Measurements from ENCODE around the gene SIAH2.
"Not testable (repeated sequence)": the region's sequence is repeated elsewhere in the genome, so short reads cannot be mapped to it uniquely, and the experiment has no call there.

The SIAH2 gene

GRCh38 chr3:150763122-150763840, at the start of gene SIAH2:
SIAH2 (minus strand) TSS chr3:150763169; CDS start chr3:150762849, 320 bp downstream.
- DNase-seq, result peak; percentile 97

DNA sequence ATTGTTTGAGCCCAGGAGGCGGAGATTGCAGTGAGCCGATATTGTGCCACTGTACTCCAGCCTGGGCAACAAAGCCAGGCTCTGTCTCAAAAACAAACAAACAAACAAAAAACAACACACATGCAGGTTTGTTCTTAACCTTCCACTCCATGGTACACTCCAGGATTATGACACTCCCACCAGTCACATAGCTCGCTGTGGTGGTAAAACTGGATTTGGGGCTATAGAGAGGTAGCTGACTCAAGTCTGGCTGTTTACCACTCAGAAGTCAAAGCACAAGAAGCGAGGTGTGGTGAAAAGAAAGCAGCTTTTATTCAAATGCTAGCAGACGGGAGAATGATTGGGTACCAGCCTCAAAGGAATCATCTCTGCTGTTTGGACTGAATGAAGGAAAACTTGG, 49.0 kb upstream of the SIAH2 start:
- DNase-seq, result no peak

GRCh38 chr3:150810641-150811040, 47.7 kb upstream of the SIAH2 start:
- DNase-seq, result no peak

DNA sequence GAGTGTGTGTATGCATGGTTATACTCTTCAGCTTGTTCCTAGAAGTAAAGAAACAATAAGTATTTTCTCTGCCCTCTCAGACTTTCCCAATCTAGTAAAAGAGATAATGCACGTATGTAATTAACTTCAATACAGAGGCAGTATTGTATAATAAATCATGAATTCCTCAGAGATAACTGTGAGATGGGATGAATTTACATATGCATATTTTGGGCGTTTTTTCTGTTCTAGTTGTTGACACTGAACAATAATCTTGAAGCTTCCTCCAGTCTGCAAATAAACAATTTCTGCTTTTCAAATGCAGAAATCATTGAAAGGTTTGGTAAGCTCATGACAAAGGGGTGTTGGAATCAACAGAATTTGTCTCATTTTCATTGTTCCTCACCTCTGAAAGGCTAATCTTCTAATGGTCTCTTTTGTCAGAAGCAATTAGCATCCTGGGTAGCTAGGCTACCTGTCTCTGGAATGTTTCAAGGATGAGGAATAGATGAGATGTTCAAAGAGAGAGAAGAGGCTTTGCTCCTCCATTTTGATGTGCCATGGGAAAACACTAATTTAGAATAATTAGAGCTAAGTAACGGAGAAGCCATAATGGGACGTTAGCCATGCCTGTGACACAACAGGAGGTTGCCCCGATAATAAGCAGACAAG, 43.3 kb upstream of the SIAH2 start:
- no peak for DNase-seq

GRCh38 chr3:150805354-150805753, 42.4 kb upstream of the SIAH2 start:
- no peak for DNase-seq

- no peak for DNase-seq
These were observed 40.5 kb upstream of the SIAH2 start for GRCh38 chr3:150803440-150803985.

DNA sequence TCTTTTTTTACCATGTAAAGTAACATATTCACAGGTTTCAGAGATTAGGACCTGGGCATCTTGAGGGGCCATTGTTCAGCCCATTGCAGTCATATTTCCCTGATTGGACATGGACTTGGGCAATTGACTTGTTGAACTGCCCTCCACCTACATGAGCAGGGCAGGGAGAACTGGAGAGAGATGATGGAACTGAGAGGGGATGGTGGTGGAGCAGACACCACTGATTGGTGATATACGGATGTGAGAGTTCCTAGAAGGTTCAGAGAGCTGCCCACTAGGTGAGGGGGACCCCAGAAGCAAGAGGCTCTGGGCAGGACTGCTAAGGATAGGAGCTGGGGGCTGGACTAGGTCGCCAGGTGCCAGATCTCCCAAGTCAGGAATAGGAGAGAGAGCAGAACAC, 37.8 kb upstream of the SIAH2 start:
- DNase-seq, result no peak

DNA sequence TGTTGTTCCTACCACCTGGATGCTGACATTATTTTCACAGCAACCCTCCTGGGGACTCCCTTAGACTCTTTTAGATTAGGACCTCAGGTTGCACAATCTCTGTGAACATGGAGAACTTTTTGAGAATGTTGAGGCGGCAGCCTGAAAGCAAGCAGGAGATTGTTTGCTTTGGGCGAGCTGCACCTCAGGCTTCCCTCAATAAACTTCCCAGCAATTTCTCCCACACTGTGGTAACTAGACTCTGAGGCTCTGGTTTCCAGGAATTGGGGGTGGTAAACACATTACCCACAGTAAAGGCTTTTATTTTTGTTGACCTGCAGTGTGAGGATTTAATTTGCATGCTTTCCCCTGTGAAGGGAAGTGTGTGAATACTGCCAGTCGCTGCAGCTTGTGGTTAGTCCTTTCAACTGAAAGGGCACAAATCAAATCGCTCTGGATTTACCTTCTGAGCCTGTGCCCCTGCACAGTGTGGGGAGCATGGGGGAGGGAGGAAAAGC, 35.2 kb upstream of the SIAH2 start:
- DNase-seq, result no peak

GRCh38 chr3:150797155-150797554, 34.2 kb upstream of the SIAH2 start:
- DNase-seq, result no peak

- DNase-seq, result not testable (repeated sequence)
These were observed 33.6 kb upstream of the SIAH2 start for GRCh38 chr3:150796527-150796926.

GRCh38 chr3:150793641-150794040, 30.7 kb upstream of the SIAH2 start:
- DNase-seq, result no peak

- DNase-seq, result peak; percentile 13
These were observed 27.7 kb upstream of the SIAH2 start for GRCh38 chr3:150790629-150791028.

DNA sequence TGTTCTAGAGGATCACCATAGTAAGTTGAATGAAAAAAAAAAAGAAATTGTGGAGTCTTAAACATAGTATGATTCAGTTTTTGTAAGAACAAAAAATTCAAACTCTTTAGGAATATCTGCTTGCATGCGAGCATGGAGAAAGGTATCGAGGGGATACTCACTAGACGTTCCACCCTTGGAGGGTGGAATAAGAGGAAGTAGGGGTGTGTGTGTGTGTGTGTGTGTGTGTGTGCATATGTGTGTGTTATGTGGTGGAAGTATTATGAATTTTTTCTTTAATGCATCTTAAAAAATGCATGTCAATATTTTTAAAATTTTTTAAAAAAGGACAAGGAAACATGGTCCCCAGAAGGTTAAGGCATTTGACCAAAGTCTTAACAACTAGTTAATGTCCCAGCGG, 26.5 kb upstream of the SIAH2 start:
- DNase-seq, result no peak

DNA sequence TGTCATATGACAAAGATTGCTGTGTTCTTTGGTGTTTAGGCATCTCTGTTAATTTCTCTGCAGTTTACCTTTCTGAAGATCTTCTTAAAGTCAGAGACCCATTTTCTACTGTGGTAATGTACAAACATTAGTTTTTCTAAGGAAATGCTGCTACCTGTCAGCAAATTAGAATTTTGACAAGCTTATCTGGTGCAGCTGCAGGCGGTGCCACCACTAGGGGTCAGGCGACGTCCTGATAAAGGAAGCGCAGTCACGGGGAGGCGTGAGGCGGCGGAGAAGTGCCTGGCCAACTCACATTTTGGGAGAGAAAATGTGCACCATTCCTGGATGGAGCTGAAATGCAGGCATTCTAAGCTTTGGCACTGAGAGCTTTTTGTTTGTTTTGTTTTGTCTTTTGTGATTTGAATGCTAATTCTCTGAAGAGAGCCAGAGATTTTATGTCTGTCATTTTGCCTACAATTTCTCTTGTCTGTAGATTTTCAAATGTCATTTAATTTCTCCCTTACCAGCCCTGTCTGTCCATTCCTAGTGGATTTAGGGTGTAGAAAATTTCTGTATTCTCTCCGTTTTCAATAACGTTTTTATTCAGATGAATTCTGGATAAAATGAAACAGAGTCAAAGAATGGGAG, 24.9 kb upstream of the SIAH2 start:
- peak; percentile 82 for DNase-seq

DNA sequence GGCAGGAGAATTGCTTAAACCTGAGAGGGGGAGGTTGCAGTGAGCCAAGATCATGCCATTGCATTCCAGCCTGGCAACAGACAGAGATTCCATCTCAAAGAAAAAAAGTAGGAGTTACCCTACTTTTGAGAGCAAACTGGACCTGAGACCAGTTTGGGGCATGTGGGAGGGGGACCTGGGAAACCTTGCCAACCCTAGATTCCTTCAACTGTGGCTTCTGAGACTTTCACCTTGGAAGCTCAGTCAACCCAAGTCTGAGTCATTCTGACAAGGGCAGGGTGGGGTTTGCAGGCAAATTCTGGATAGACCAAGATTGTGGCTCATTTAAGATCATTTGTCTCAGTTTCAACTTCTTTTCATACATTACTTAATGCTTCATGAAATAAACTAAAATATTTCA, 23.8 kb upstream of the SIAH2 start:
- no peak for DNase-seq

DNA sequence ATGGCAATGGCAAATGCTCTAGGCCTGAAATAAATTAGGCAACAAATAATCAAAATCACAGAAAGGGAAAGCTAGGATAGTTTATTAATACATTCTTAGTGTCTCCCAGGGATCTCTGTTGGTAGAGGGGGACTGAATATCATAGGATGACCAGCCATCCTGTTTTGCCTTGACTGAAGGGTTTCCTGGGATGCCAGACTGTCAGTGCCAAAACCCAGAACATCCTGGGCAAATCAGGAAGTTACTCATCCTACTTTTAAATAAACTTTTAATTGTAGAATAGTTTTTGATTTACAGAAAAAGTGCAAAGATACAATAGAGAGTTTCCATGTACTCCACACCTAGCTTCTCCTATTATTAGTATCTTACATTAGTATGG, 21.8 kb upstream of the SIAH2 start:
- DNase-seq, result no peak

DNA sequence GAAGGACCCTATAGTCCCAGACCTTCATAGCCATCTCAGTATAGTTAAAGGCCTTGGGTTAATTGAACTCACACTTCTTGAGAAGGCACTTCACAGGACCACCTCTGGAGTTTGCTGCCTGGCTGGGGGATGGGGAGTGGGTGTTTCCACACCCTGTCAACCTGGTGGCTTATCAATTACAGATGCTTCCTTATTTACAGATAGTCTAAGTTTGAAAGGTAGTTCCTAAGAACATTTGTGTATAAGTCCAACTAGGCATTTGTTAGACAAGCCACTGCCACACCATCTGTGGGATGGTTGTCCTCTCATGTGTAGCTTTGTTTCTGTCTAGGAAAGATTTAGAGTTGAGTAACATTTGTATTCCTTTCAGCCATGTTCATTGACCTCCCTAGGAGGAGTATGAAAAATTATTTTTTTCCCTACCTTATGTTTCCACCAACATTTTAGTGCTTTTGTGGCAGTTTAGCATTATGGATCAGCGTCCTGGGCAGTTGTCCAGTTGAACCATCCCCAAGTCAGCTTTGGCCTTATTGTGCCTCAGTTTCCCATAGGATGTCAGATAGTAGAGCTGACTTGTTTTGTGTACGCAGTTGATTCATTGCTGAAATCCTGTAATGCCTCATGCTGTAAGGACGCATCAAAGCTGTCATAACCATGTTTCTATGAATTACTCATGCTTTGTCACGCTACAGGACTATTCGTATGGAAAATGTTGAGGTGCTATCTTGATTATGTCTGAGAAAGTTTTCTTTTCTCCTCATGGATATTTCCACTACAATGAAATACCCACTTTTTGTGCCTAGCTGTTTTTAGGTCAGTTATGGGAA, 21.2 kb upstream of the SIAH2 start:
- DNase-seq, result no peak

DNA sequence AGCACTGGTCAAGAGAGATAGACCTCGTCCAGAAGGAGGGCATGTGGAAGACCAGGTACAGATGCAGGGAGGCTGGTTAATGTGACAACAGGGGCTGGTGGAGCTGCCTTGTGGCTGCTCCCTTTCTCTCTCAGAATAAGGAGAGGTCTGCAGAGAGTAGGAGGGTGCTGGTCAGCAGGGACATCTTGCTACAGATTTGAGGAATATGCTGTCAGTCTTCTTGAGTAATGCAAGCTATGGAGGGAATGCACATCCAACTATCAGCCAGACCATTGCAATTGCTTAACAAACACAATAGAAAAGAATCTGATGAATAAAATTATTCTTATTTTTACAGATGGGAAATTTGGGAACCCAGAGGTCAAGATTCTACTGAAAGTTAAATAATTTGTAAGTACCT, 20.3 kb upstream of the SIAH2 start:
- no peak for DNase-seq

GRCh38 chr3:150779402-150779858, 16.5 kb upstream of the SIAH2 start:
- DNase-seq, result no peak

- DNase-seq, result no peak
These were observed 15.9 kb upstream of the SIAH2 start for GRCh38 chr3:150778793-150779401.

DNA sequence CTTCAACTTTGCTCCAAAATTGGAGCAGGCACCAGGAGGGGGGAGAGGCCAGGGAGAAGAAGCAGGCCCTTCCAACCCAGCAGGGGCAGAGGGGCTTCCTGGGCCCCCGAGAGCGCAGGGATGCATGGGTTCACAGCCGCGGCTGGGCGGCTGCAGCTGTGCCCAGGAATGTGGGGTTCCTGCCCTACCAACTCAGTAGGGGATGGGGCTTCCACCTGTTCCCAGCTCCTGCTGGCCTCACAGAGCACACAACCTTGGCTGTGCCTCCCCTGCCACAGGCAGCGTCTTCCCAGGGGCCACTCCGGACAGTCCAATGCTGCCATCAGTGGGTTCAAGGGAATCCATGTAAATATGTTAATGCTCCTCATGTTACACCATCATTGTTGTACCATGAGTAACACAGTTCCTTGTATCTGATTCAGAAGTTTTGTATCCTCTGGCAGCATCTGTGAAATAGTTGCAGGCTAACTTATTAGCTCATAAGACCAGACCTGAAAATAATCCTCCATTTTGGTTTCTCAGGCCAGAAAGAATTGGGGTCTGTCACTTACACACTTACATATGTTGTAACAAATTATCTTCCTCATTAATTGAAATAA, 12.1 kb upstream of the SIAH2 start:
- DNase-seq, result no peak

- no peak for DNase-seq
These were observed 10.7 kb upstream of the SIAH2 start for GRCh38 chr3:150773616-150774192.

Data from inflammatory macrophage treated with lipopolysaccharide for 4 hours (primary cell).